SJSA1 (cell line): ENCODE data around the gene NDUFB7. TPM values are rescaled to one million over a fixed set of nuclear protein-coding genes. Genes with fewer than 3 reads are reported as not detected.
A peak's percentile ranks its signal among the peaks of the same experiment; 100 is the strongest.
"Not testable (repeated sequence)": the region's sequence is repeated elsewhere in the genome, so short reads cannot be mapped to it uniquely, and the experiment has no call there.

ENCODE experiments used
- DNase-seq, 2 experiments: peaks; one replicate each; pipeline ENCODE4 v3.0.0-alpha.2; 2015 to 2020; ENCODE audit warnings: low spot score in 2 of 2, low read depth in 1 of 2
- H3K27ac ChIP-seq: fragments of 250-450 bp; sonication (Bioruptor Pico); 2 replicates; pipeline ENCODE4 v1.5.1; 2020; ENCODE audit warnings: mild to moderate bottlenecking, moderate library complexity
- H3K27me3 ChIP-seq: fragments of 250-450 bp; sonication (Bioruptor Pico); replicated peaks from 2 replicates; pipeline ENCODE4 v1.5.1; 2020; ENCODE audit warnings: mild to moderate bottlenecking, moderate library complexity
- H3K36me3 ChIP-seq: fragments of 250-450 bp; sonication (Bioruptor Pico); 2 replicates; pipeline ENCODE4 v1.5.1; 2020; ENCODE audit warnings: mild to moderate bottlenecking
- H3K4me1 ChIP-seq: fragments of 250-450 bp; sonication (Bioruptor Pico); replicated peaks from 2 replicates; pipeline ENCODE4 v1.6.1; 2021; ENCODE audit warnings: mild to moderate bottlenecking
- H3K4me3 ChIP-seq: fragments of 250-450 bp; sonication (Bioruptor Pico); 2 replicates; pipeline ENCODE4 v1.5.1; 2020; ENCODE audit warnings: mild to moderate bottlenecking
- H3K9me3 ChIP-seq: fragments of 250-450 bp; sonication (Bioruptor Pico); replicated peaks from 2 replicates; pipeline ENCODE4 v1.5.1; 2020; ENCODE audit warnings: mild to moderate bottlenecking
- total RNA-seq: library from RNA; depleted of rRNA; stranded (reverse); fragments of >200 nt; shearing (Covaris generic); gene quantifications from 2 replicates; pipeline ENCODE4 v1.2.3, GENCODE V29; 2014

NDUFB7 gene
- total RNA-seq, 1 experiment from 2014 or later: 363 TPM

GRCh38 chr19:14564652-14565297 lies 7.1 kb downstream of the NDUFB7 start:
- H3K4me3 ChIP-seq: not testable (repeated sequence)

DNA sequence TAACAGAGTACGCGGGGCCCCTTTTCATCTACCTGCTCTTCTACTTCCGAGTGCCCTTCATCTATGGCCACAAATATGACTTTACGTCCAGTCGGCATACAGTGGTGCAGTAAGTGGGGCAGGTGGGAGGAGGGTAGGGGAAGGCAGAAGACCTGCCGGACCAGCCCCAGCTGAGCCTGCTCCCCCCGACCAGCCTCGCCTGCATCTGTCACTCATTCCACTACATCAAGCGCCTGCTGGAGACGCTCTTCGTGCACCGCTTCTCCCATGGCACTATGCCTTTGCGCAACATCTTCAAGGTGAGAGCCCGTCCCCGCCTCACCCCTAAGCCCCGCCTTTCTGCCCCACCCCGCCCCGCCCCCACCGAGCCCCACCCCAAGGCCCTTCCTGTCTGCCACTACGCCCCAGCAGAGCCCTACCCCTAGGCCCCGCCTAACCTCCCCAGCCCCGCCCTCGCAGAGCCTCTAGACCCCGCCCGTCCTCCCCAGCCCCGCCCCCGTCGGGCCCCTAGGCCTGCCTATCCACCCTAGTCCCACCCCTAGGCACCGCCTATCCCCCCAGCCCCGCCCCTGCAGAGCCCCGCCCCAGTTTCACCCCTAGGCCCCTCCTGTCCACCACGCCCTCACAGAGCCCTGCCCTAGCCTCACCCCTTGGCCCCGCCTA lies 7.7 kb downstream of the NDUFB7 start:
- Histone ChIP-seq H3K27ac (no peak overlapping the region), H3K9me3 (no peaks in the 10 kb centered on the region), H3K4me1 (no peaks in the 10 kb centered on the region), H3K27me3 (no peaks in the 10 kb centered on the region), H3K4me3 (no peak overlapping the region), H3K36me3 (peaks cover 43% of the 10 kb centered on the region)
- no peak for DNase-seq

More at GRCh38 chr19:14564652-14565297, 7.1 kb downstream of the NDUFB7 start:
- not testable (repeated sequence) for H3K4me1 ChIP-seq, H3K9me3 ChIP-seq, H3K27ac ChIP-seq, H3K27me3 ChIP-seq, DNase-seq
- H3K36me3 ChIP-seq: peaks cover 49% of the 10 kb centered on the region

GRCh38 chr19:14563590-14563926 lies 8.3 kb downstream of the NDUFB7 start:
- Histone ChIP-seq H3K27me3 (no peaks in the 10 kb centered on the region), H3K36me3 (peaks cover 39% of the 10 kb centered on the region), H3K9me3 (no peaks in the 10 kb centered on the region), H3K4me1 (no peaks in the 10 kb centered on the region), H3K4me3 (no peak overlapping the region), H3K27ac (no peak overlapping the region)
- DNase-seq: no peak

- no peaks in the 10 kb centered on the region for H3K9me3 ChIP-seq
- no peak overlapping the region for H3K27ac ChIP-seq
- no peak for DNase-seq
Measured at GRCh38 chr19:14562660-14563589, 8.9 kb downstream of the NDUFB7 start.

GRCh38 chr19:14561847-14562351 lies 10.0 kb downstream of the NDUFB7 start:
- no peaks in the 10 kb centered on the region for H3K9me3 ChIP-seq
- H3K27ac ChIP-seq: no peak overlapping the region
- no peaks in the 10 kb centered on the region for H3K27me3 ChIP-seq
- H3K36me3 ChIP-seq: peaks cover 26% of the 10 kb centered on the region
- no peaks in the 10 kb centered on the region for H3K4me1 ChIP-seq
- no peak overlapping the region for H3K4me3 ChIP-seq
- DNase-seq: no peak

More at GRCh38 chr19:14562660-14563589, 8.9 kb downstream of the NDUFB7 start:
- no peak overlapping the region for H3K4me3 ChIP-seq
- no peaks in the 10 kb centered on the region for H3K4me1 ChIP-seq
- H3K36me3 ChIP-seq: peaks cover 32% of the 10 kb centered on the region
- no peaks in the 10 kb centered on the region for H3K27me3 ChIP-seq

GRCh38 chr19:14561249-14561648 lies 10.6 kb downstream of the NDUFB7 start:
- Histone ChIP-seq H3K4me3 (no peak overlapping the region), H3K36me3 (peaks cover 23% of the 10 kb centered on the region), H3K27me3 (no peaks in the 10 kb centered on the region), H3K9me3 (no peaks in the 10 kb centered on the region), H3K4me1 (peaks cover 6% of the 10 kb centered on the region; the same call in 1 of the 2 replicates), H3K27ac (no peak overlapping the region)
- DNase-seq: no peak

GRCh38 chr19:14560776-14561108 lies 11.1 kb downstream of the NDUFB7 start:
- peaks cover 9% of the 10 kb centered on the region for H3K4me1 ChIP-seq
- DNase-seq: no peak
- H3K9me3 ChIP-seq: no peaks in the 10 kb centered on the region
- no peak overlapping the region for H3K4me3 ChIP-seq
- peaks cover 18% of the 10 kb centered on the region for H3K36me3 ChIP-seq
- no peak overlapping the region for H3K27ac ChIP-seq
- no peaks in the 10 kb centered on the region for H3K27me3 ChIP-seq

- Histone ChIP-seq H3K9me3 (no peaks in the 10 kb centered on the region), H3K4me1 (peaks cover 10% of the 10 kb centered on the region), H3K27me3 (no peaks in the 10 kb centered on the region), H3K4me3 (no peak overlapping the region), H3K27ac (no peak overlapping the region), H3K36me3 (peaks cover 12% of the 10 kb centered on the region)
- no peak for DNase-seq
Measured at GRCh38 chr19:14559916-14560775, 11.7 kb downstream of the NDUFB7 start.

GRCh38 chr19:14558370-14559066 lies 13.3 kb downstream of the NDUFB7 start:
- no peaks in the 10 kb centered on the region for H3K9me3 ChIP-seq

DNA sequence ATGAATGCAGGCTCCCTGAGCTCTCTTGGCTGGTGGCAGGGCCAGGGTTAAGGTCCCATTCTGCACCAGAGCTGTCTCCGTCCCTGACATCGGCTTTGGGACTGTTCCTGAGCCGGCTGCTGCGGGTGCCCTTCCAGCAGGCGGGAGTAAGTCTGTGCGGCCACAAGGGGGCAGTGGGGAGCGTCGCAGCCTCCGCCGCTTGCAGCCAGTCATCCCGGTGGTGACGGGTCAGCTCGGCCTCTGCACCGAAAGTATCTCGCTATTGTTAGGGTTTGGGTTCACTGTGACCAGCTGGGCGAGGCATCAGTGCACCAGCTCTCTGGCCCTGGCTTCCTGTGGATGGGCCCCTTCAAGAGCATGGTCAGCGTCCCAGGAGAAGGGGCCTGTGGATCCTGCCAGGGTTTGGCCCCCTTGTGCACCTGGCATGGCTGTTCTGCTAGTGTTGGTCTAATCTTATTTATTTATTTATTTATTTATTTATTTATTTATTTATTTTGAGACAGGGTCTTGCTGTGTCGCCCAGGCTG lies 15.1 kb downstream of the NDUFB7 start:
- peak; percentile 76 to 87 for DNase-seq

More at GRCh38 chr19:14558370-14559066, 13.3 kb downstream of the NDUFB7 start:
- no peak overlapping the region for H3K27ac ChIP-seq
- peaks cover 10% of the 10 kb centered on the region for H3K4me1 ChIP-seq
- H3K27me3 ChIP-seq: no peaks in the 10 kb centered on the region
- DNase-seq: no peak
- peaks cover under 1% of the 10 kb centered on the region; the same call in 1 of the 2 replicates for H3K36me3 ChIP-seq
- H3K4me3 ChIP-seq: no peak overlapping the region

DNA sequence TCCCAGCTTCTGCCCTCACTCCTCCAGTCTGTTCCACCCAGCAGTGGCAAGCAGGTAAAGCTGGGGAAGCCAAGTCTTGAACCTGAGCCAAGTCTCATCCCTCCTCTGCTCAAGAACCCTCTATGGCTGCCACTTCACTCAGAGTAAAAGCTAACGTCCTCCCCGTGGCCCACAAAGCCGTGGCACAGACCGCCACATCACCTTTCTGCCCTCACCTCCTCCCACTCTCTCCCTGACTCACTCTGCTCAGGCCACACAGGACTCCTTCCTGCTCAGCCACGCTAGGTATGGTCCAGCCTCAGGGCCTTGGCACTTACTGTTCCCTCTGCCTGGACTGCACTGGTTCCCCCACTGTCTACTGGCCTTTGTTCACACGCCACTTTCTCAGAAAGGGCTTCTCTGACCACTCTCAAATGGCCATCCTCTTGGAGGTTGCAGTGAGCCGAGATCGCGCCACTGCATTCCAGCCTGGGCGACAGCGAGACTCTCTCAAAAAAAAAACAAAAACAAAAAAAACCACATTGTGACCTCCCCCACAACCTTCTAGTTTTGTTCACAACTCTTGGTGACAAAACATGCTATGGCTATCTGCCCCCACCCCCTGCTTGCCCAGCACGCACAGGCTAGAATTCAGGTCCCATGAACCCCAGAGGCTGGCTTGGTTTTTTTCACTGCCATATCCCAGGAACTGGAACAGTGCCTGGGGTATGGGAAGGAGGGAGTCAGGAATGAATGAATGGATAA lies 15.8 kb downstream of the NDUFB7 start:
- Histone ChIP-seq H3K27me3 (no peaks in the 10 kb centered on the region), H3K36me3 (no peaks in the 10 kb centered on the region), H3K4me1 (peaks cover 13% of the 10 kb centered on the region), H3K9me3 (no peaks in the 10 kb centered on the region), H3K27ac (no peak overlapping the region), H3K4me3 (no peak overlapping the region)
- DNase-seq: no peak

More for the DNA sequence above, 15.1 kb downstream of the NDUFB7 start:
- Histone ChIP-seq H3K27me3 (no peaks in the 10 kb centered on the region), H3K36me3 (no peaks in the 10 kb centered on the region), H3K27ac (no peak overlapping the region), H3K4me3 (no peak overlapping the region), H3K4me1 (peaks cover 10% of the 10 kb centered on the region), H3K9me3 (no peaks in the 10 kb centered on the region)

GRCh38 chr19:14554382-14554812 lies 17.5 kb downstream of the NDUFB7 start:
- peaks cover 13% of the 10 kb centered on the region for H3K4me1 ChIP-seq
- H3K27me3 ChIP-seq: no peaks in the 10 kb centered on the region
- H3K27ac ChIP-seq: no peak overlapping the region
- no peak overlapping the region for H3K4me3 ChIP-seq
- no peak for DNase-seq
- H3K9me3 ChIP-seq: no peaks in the 10 kb centered on the region
- H3K36me3 ChIP-seq: no peaks in the 10 kb centered on the region
